Measurements from ENCODE around the gene NRIP2. TPM values are rescaled to one million over a fixed set of nuclear protein-coding genes. Genes with fewer than 3 reads are reported as not detected.
"Not testable (repeated sequence)": the region's sequence is repeated elsewhere in the genome, so short reads cannot be mapped to it uniquely, and the experiment has no call there.

Gene NRIP2
- not detected for total RNA-seq
- polyA plus RNA-seq = 1 to 10 TPM in 2 of 4 donors, under 1 TPM in 2; 0.77 to 1.2 (median 1.0) TPM

- Mint-ChIP-seq H3K9me3 (no peaks in the 10 kb centered on the region), H3K27me3 (no peaks in the 10 kb centered on the region), H3K27ac (peak within 1 kb of the TSS in 2 of 3 donors; percentile 64 to 81), H3K4me3 (no peak within 1 kb of the TSS), H3K36me3 (peaks cover 25% of the 10 kb centered on the region), H3K4me1 (peaks cover 0 to 12% (median 7%) of the 10 kb centered on the region in 4 donors)
- Histone ChIP-seq H3K4me1 (ENCODE audit: control insufficient read depth, insufficient read depth, low read length, poor library complexity, severe bottlenecking) (no peaks in the 10 kb centered on the region), H3K9me3 (ENCODE audit: control insufficient read depth in 2 of 2, low read length in 2 of 2) (no peaks in the 10 kb centered on the region), H3K4me3 (ENCODE audit: low read depth, low read length) (no peak within 1 kb of the TSS), H3K27ac (ENCODE audit: insufficient read depth, low read length, poor library complexity, severe bottlenecking) (no peak within 1 kb of the TSS), H3K36me3 (ENCODE audit: control insufficient read depth, insufficient read depth, low read length) (peaks cover 17% of the 10 kb centered on the region), H3K27me3 (ENCODE audit: control insufficient read depth, insufficient read depth, low read length) (no peaks in the 10 kb centered on the region)
- ATAC-seq (ENCODE audit: low read depth in 2 of 2) (no peak), DNase-seq (no peak)
These were observed at the start of gene NRIP2 for GRCh38 chr12:2834581-2835491. Gene NRIP2 (minus strand): TSS chr12:2835035. CDS start chr12:2834983, 52 bp downstream.

GRCh38 chr12:2879853-2880252, 45.0 kb upstream of the NRIP2 start:
- peaks cover 4% of the 10 kb centered on the region for H3K27me3 Mint-ChIP-seq
- H3K36me3 Mint-ChIP-seq = peaks cover 4% of the 10 kb centered on the region
- no peaks in the 10 kb centered on the region for H3K9me3 ChIP-seq (ENCODE audit: control insufficient read depth in 2 of 2, low read length in 2 of 2)
- H3K27ac ChIP-seq (ENCODE audit: insufficient read depth, low read length, poor library complexity, severe bottlenecking) = peak overlapping the region; percentile 33
- H3K27ac Mint-ChIP-seq = peak overlapping the region in 2 of 3 donors; percentile 82 to 87
- H3K4me3 Mint-ChIP-seq = peak overlapping the region; percentile 55 to 100 (median 78)
- H3K4me1 ChIP-seq (ENCODE audit: control insufficient read depth, insufficient read depth, low read length, poor library complexity, severe bottlenecking) = peaks cover 33% of the 10 kb centered on the region
- H3K36me3 ChIP-seq (ENCODE audit: control insufficient read depth, insufficient read depth, low read length) = peaks cover 4% of the 10 kb centered on the region
- peak overlapping the region; percentile 60 for H3K4me3 ChIP-seq (ENCODE audit: low read depth, low read length)
- H3K27me3 ChIP-seq (ENCODE audit: control insufficient read depth, insufficient read depth, low read length) = no peaks in the 10 kb centered on the region
- no peaks in the 10 kb centered on the region for H3K9me3 Mint-ChIP-seq
- peak; percentile 44 to 49 for ATAC-seq (ENCODE audit: low read depth in 2 of 2)
- peak in 1 of 3 donors; percentile 88 for DNase-seq
- H3K4me1 Mint-ChIP-seq = peaks cover 24 to 54% (median 36%) of the 10 kb centered on the region in 4 donors

GRCh38 chr12:2877953-2878732, 43.3 kb upstream of the NRIP2 start:
- Mint-ChIP-seq H3K36me3 (no peaks in the 10 kb centered on the region), H3K4me1 (peaks cover 24 to 49% (median 34%) of the 10 kb centered on the region in 4 donors), H3K4me3 (peak overlapping the region; percentile 96 to 100 (median 99)), H3K27ac (peak overlapping the region; percentile 99), H3K9me3 (no peaks in the 10 kb centered on the region), H3K27me3 (peaks cover 4% of the 10 kb centered on the region)
- Histone ChIP-seq H3K4me3 (ENCODE audit: low read depth, low read length) (peak overlapping the region; percentile 96), H3K36me3 (ENCODE audit: control insufficient read depth, insufficient read depth, low read length) (peaks cover 3% of the 10 kb centered on the region), H3K9me3 (ENCODE audit: control insufficient read depth in 2 of 2, low read length in 2 of 2) (no peaks in the 10 kb centered on the region), H3K27me3 (ENCODE audit: control insufficient read depth, insufficient read depth, low read length) (no peaks in the 10 kb centered on the region), H3K4me1 (ENCODE audit: control insufficient read depth, insufficient read depth, low read length, poor library complexity, severe bottlenecking) (peaks cover 33% of the 10 kb centered on the region), H3K27ac (ENCODE audit: insufficient read depth, low read length, poor library complexity, severe bottlenecking) (peak overlapping the region; percentile 95)
- no peak for ATAC-seq (ENCODE audit: low read depth in 2 of 2)
- DNase-seq = peak in 1 of 3 donors; percentile 59

GRCh38 chr12:2877047-2877952, 42.5 kb upstream of the NRIP2 start, which contains the start of the genes FOXM1 and RHNO1:
Gene FOXM1 (minus strand): TSS chr12:2877174. CDS start chr12:2874478, 2,696 bp downstream.
Gene RHNO1 (plus strand): TSS chr12:2877223. CDS start chr12:2885367, 8,144 bp downstream.
- peak within 1 kb of the TSS; percentile 96 to 100 (median 99) for H3K4me3 Mint-ChIP-seq
- peak within 1 kb of the TSS; percentile 99 for H3K27ac Mint-ChIP-seq
- H3K27me3 Mint-ChIP-seq = peaks cover 4% of the 10 kb centered on the region
- peaks cover 24 to 44% (median 34%) of the 10 kb centered on the region in 4 donors for H3K4me1 Mint-ChIP-seq
- peak within 1 kb of the TSS; percentile 96 for H3K4me3 ChIP-seq (ENCODE audit: low read depth, low read length)
- peaks cover 33% of the 10 kb centered on the region for H3K4me1 ChIP-seq (ENCODE audit: control insufficient read depth, insufficient read depth, low read length, poor library complexity, severe bottlenecking)
- ATAC-seq (ENCODE audit: low read depth in 2 of 2) (peak; percentile 74 to 79), DNase-seq (peak; percentile 82 to 91 (median 90))
- H3K9me3 ChIP-seq (ENCODE audit: control insufficient read depth in 2 of 2, low read length in 2 of 2) = no peaks in the 10 kb centered on the region
- H3K27me3 ChIP-seq (ENCODE audit: control insufficient read depth, insufficient read depth, low read length) = no peaks in the 10 kb centered on the region
- no peaks in the 10 kb centered on the region for H3K9me3 Mint-ChIP-seq
- H3K36me3 Mint-ChIP-seq = no peaks in the 10 kb centered on the region
- peak within 1 kb of the TSS; percentile 95 for H3K27ac ChIP-seq (ENCODE audit: insufficient read depth, low read length, poor library complexity, severe bottlenecking)
- peaks cover 3% of the 10 kb centered on the region for H3K36me3 ChIP-seq (ENCODE audit: control insufficient read depth, insufficient read depth, low read length)

GRCh38 chr12:2876431-2877046, 41.7 kb upstream of the NRIP2 start:
- H3K27ac Mint-ChIP-seq = peak overlapping the region; percentile 86 to 99 (median 93)
- peaks cover 33% of the 10 kb centered on the region for H3K4me1 ChIP-seq (ENCODE audit: control insufficient read depth, insufficient read depth, low read length, poor library complexity, severe bottlenecking)
- H3K4me3 ChIP-seq (ENCODE audit: low read depth, low read length) = peak overlapping the region; percentile 69
- peaks cover 4% of the 10 kb centered on the region for H3K27me3 Mint-ChIP-seq
- no peaks in the 10 kb centered on the region for H3K9me3 Mint-ChIP-seq
- ATAC-seq (ENCODE audit: low read depth in 2 of 2) (peak; percentile 29 to 30), DNase-seq (peak in 1 of 3 donors; percentile 65)
- no peaks in the 10 kb centered on the region for H3K9me3 ChIP-seq (ENCODE audit: control insufficient read depth in 2 of 2, low read length in 2 of 2)
- H3K27me3 ChIP-seq (ENCODE audit: control insufficient read depth, insufficient read depth, low read length) = no peaks in the 10 kb centered on the region
- peak overlapping the region; percentile 95 for H3K27ac ChIP-seq (ENCODE audit: insufficient read depth, low read length, poor library complexity, severe bottlenecking)
- H3K4me1 Mint-ChIP-seq = peaks cover 21 to 43% (median 32%) of the 10 kb centered on the region in 4 donors
- H3K4me3 Mint-ChIP-seq = peak overlapping the region; percentile 88 to 100 (median 93)
- H3K36me3 ChIP-seq (ENCODE audit: control insufficient read depth, insufficient read depth, low read length) = no peaks in the 10 kb centered on the region
- H3K36me3 Mint-ChIP-seq = no peaks in the 10 kb centered on the region

- H3K9me3 Mint-ChIP-seq; ATAC-seq (ENCODE audit: low read depth in 2 of 2); H3K27me3 Mint-ChIP-seq: not testable (repeated sequence)
These were observed 34.3 kb upstream of the NRIP2 start for GRCh38 chr12:2868986-2869632.

More at GRCh38 chr12:2868986-2869632, 34.3 kb upstream of the NRIP2 start:
- H3K27ac Mint-ChIP-seq = peak overlapping the region in 2 of 3 donors; percentile 46 to 84
- not testable (repeated sequence) for DNase-seq; H3K27me3 ChIP-seq (ENCODE audit: control insufficient read depth, insufficient read depth, low read length); H3K4me3 Mint-ChIP-seq; H3K36me3 ChIP-seq (ENCODE audit: control insufficient read depth, insufficient read depth, low read length); H3K4me1 ChIP-seq (ENCODE audit: control insufficient read depth, insufficient read depth, low read length, poor library complexity, severe bottlenecking); H3K4me3 ChIP-seq (ENCODE audit: low read depth, low read length); H3K9me3 ChIP-seq (ENCODE audit: control insufficient read depth in 2 of 2, low read length in 2 of 2); H3K36me3 Mint-ChIP-seq
- peak overlapping the region; percentile 80 for H3K27ac ChIP-seq (ENCODE audit: insufficient read depth, low read length, poor library complexity, severe bottlenecking)
- H3K4me1 Mint-ChIP-seq = peaks cover 0 to 18% (median 3%) of the 10 kb centered on the region in 4 donors
